HG02623 (cell line): Measurements from ENCODE around the gene IFI30.

Experiments
- ATAC-seq: cut with Tn5 transposase; IDR thresholded peaks from one replicate; pipeline ENCODE4 v1.9.1; 2021; ENCODE audit warnings: moderate library complexity; ENCODE audit not compliant: unreplicated experiment

The IFI30 gene

DNA sequence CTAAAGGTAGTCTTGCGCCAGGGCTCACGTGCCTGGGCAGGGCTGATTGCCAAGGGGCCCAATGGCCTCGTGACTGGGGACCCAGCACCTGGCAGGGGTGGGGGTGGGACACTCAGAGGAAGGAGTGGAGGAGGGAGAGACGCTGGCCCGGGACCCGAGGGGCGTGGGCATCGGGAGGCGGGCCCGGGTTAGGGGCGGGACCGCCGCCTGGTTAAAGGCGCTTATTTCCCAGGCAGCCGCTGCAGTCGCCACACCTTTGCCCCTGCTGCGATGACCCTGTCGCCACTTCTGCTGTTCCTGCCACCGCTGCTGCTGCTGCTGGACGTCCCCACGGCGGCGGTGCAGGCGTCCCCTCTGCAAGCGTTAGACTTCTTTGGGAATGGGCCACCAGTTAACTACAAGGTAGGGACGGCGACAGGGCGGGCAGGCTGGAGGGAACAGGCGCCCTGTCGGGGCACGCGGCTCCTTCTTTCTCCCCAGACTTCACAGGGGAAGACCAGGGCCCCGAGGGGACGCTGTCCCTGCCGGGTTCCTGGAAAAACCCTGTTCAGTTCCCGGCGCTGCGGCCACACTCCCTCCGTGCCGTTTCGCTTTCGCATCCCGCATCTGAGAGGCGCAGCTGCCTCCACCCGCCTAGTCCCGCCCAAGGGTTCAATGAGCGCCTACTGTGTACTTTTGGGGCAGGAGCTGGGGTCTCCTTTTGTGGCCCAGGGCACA, at the start of gene IFI30:
Gene IFI30 (plus strand): TSS at position 242 of the 717 bp plus-strand sequence. CDS start 29 bp downstream, at position 271.
- peak; percentile 44 for ATAC-seq

DNA sequence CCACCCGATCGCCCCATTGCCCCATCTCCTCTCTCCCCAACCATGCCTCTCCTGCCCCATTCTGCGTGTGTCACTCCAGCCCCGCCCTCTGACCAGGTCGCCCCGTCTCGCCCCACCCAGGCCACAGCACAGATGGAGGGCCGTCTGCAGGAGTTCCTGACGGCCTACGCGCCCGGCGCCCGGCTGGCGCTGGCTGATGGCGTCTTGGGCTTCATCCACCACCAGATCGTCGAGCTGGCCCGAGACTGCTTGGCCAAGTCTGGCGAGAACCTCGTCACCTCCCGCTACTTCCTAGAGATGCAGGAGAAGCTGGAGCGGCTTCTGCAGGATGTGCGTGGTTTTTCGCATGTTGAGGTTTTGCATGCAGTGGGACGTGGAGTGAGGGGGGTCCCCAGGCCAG, 49.8 kb upstream of the IFI30 start:
- no peak for ATAC-seq

DNA sequence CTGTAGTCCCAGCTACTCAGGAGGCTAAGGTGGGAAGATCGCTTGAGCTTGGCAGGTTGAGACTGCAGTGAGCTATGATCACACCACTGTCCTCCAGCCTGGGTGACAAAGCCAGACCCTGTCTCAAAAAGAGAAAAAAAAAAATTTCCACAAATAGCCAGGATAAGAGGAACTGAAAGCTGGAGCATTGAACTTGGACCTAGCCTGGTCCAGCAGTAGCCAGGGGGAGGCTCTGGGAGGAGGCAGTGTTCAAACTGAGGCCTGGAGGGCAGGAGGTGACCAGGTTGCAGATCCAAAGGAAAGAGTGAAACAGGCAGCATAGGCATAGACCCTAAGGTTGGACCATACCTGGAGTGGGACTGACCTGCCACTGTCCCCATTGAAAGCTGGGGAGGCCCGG, 47.5 kb upstream of the IFI30 start:
- no peak for ATAC-seq

DNA sequence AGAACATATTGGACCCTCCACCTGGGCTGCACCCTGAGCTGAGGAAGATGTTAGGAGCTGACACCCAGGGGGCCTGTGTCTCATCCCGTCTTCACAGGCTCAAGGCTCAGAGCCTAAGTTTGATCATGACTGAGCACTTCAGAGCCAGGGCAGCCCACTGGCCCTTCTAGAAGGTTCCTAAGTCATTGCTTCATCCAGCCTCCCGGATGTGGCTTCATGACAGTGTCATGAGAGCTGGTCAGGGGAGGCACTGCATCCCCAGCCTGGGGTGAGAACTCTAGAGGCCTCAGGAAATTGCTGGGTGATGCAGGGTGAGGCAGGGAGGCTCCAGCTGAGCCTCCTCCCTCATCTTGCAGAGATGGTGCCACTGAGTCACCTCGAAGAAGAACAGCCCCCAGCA, 45.6 kb upstream of the IFI30 start:
- ATAC-seq = no peak

DNA sequence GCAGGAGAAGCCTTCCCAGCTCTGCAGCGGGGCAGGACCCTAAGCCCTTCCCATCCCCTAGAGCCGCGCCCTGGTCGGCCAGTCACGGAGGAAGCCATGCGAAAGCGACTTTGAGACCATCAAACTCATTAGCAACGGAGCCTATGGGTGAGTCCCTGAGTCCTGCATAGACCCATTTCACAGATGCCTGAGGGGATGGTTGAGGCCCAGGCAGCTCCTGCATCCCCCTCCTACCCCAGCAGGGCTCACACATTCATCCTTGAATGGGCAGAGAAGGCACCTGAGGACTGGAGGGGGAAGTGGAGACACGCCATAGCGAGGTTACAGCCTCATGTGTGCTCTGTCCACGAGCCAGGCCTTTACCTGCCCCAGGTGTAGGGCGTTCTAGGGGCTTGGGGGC, 44.8 kb upstream of the IFI30 start:
- no peak for ATAC-seq

DNA sequence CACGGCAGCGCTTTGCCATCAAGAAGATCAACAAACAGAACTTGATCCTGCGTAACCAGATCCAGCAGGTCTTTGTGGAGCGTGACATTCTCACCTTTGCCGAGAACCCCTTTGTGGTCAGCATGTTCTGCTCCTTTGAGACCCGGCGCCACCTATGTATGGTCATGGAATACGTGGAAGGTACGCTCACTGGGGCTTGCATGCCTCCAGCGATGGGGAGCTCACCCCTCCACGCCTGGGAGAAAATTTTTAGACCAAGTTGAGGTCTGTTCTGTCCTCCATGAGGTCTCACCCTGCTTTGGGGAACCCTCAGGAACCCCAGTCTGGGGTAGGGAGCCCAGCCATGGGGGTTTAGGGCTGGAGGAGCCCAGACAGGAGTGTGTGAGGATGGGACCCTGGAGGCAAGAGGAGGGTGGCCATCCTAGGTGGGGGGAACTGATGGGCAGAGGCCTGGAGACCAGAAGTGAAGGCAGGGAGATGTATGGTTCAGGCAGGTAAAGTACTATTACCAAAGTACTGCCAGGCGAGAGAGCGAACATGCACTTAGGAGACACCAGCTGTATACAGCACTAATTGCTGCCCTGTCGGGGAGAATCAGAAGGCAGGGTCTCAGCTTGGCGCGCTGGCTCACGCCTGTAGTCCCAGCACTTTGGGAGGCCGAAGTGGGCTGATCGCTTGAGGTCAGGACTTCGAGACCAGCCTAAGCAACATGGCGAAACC, 42.9 kb upstream of the IFI30 start:
- ATAC-seq = no peak

DNA sequence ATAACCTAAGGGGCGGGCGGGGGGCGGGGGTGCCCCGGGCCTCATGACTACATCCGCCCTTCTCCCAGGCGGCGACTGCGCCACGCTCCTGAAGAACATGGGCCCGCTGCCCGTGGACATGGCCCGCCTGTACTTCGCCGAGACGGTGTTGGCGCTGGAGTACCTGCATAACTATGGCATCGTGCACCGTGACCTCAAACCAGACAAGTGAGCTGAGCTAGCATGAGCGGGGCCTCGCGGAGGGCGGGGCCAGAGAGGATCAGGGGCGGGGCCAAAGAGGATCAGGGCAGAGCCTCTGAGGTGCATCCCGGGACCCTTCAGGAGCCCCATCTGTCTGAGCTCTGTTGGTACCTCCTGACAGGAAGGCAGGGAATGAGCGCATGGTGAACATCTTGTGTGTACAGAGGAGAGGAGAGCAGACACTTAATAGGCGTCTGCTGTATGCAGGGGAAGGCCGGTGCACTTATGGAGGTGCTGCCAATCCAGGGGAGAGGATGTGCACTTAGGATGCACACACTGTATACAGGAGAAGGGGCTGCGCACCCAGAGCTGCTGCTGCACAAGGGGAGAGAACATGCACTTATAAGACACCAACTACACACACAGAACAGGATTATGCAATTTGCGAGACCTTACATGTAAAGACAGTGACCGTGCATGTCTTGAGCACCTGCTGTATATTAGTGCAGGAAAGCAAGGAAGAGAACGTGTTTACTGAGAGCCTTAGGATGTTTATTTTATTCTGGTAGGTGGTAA, 41.6 kb upstream of the IFI30 start:
- ATAC-seq = no peak

DNA sequence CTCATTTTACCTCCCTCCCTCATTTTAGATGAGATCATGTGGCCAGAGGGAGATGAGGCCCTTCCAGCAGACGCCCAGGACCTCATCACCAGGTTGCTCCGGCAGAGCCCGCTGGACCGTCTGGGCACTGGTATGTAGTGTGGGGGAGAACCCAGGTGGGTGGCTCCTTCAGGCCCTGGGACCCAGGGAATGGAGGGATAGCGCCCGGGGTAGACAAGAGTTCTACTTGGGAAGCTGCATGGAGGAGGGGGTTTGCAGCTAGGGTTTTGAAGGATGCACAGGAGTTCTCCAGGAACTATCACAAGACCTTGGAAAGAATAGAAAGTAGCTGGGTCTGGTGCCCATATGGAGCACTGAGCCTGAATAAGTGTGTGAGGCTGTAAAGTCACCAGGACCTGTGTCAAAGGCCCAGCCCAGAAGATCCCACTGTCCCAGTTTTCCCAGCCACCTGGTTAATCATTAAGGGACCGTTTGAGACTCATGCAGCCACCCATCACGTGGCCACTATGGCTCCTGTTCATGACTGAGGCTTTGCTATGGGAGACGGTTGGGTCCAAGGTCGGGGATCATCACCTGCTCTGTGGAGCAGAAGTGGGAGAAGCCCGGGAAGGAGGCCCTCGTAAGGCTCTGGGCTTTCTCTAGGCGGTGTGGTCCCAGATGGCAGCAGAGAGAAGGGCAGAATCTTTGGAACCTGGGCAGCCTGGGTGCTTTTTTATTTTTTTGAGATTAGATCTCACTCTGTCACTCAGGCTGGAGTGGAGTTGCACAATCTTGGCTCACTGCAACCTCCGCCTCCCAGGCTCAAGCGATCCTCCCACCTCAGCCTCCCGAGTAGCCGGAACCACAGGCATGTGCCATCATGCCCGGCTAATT, 37.7 kb upstream of the IFI30 start:
- ATAC-seq = no peak

DNA sequence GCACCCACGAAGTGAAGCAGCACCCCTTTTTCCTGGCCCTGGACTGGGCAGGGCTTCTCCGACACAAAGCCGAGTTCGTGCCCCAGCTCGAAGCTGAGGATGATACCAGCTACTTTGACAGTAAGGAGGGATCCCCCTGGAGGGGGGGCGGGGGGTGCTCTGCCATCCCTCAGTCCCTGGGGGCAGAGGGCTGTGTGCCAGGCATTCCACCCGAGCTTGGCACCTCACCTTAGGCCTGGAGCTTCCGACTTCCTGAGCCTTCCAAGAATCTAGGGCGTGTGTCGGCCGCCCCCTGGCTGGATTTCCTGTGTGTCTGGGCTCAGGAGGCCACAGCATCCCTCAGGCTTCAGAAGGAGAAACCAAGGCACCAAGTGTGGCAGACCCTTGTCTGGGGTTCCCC, 36.4 kb upstream of the IFI30 start:
- ATAC-seq = no peak

DNA sequence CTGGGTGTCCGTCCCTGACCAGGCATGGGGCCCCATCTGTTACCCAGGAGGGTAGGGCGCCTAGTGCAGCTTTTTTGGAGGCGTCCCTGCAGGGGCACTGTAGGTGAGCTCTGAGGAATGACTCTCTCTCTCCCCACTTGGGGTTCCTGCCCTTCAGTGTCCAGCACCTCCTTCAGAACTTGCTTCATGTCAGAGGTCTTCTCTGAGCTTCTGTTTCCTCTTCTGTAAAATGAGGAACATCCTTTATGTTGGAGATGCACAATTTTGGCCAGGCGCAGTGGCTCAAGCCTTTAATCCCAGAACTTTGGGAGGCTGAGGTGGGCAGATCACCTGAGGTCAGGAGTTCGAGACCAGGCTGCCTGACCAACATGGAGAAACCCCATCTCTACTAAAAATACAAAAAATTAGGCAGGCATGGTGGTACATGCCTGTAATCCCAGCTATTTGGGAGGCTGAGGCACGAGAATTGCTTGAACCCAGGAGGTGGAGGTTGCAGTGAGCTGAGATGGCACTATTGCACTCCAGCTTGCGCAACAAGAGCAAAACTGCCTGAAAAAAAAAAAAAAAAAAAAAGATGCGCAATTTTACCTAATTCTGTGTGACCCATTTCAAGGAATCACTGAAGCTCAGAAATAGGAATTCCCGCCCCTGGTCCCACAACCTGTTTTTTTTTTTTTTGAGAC, 35.8 kb upstream of the IFI30 start:
- ATAC-seq = no peak

DNA sequence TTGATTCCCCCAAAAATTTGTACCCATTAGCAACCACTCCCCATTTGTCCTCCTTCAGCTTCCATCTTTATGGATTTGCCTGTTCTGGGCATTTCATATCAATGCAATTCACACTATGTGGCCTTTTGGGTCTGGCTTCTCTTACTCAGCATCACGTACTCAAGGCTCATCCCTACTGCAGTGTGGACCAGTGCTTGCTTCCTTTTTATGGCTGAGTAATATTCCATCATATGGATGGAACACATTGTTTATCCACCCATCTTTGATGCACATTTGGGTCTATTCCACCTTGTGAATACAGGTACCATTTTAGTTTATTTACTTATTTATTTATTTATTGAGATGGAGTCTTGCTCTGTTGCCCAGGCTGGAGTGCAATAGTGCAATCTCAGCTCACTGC, 33.1 kb upstream of the IFI30 start:
- no peak for ATAC-seq

DNA sequence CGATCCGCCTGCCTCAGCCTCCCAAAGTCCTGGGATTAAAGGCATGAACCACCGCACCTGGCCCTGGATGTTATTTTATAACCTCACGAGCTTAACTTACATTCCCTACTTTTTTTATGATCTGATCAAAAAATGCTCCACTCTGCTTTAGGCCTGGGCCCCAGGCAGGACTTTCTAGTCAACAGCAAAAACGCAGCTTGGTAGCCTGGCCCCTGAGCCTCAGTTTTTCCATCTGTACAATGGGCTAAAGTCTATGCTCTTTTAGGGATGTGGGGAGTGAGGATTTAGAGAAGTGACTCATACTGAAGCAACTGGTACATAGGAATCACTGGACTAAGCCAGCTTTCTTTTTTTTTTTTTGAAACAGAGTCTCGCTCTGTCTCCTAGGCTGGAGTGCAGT, 32.6 kb upstream of the IFI30 start:
- no peak for ATAC-seq

DNA sequence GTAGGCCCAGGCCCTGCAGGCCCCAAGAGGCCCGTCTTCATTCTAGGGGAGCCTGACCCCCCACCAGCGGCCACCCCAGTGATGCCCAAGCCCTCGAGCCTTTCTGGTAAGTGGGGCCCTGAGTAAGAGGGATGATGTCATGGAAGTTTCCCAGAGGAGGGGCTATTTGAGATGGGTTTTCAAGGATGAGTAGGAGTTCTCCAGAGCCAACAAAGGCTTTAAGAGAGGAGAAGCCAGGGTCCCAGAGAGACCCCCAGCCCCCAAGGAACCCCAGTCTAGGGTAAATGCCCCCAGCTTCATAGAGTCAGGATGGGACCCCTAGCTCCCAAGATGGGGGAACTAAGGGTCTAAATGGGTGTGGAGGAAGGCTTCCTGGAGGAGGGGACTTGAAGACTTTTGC, 29.7 kb upstream of the IFI30 start:
- ATAC-seq = no peak

DNA sequence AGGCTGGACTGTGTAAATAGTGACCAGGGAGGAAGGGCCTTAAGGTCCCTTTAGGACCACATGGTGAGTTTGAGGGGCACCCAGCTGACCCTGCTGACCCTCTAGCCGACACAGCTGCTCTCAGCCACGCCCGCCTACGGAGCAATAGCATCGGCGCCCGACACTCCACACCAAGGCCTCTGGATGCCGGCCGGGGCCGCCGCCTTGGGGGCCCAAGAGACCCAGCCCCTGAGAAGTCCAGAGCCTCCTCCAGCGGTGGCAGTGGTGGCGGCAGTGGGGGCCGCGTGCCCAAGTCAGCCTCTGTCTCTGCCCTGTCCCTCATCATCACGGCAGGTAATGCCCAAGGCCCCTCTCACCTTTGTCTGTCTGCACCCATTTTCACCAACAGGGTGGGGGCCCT, 29.3 kb upstream of the IFI30 start:
- ATAC-seq = no peak

DNA sequence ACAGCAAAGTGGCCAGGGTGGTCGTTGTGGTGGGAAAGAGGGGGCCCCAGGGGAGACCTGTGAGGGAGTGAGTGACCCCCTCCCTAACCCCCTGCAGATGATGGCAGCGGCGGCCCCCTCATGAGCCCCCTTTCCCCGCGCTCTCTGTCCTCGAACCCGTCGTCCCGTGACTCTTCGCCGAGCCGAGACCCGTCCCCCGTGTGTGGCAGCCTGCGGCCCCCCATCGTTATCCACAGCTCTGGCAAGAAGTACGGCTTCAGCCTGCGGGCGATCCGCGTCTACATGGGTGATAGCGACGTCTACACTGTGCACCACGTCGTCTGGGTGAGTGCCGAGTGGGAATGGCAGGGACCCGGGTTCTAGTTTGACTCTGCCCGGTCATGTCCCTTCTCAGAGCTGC, 28.7 kb upstream of the IFI30 start:
- ATAC-seq = no peak

DNA sequence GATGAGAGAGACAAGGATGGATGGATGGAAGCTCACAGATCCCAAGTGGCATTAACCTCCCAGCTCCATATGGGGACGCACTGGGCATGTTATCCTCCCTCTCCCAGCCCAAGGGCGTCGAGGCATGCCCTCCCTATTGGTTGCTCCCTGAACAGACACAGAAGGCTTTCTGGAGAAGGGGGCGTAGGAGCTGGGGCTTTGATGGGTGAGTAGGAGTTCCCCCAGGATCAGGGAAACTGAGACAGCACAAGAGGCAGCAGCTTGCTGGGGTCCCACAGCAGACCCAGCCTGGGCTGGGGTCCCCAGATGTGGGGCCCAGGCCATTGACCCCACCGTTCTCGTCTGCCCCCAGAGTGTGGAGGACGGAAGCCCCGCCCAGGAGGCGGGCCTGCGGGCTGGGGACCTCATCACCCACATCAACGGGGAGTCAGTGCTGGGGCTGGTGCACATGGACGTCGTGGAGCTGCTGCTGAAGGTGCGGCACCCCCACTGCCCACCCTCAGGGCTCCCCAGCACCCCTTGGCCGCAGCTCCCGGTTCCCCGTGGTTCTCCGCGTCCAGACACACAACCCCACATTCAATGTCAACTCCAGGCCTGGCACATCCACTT, 28.1 kb upstream of the IFI30 start:
- ATAC-seq = no peak

DNA sequence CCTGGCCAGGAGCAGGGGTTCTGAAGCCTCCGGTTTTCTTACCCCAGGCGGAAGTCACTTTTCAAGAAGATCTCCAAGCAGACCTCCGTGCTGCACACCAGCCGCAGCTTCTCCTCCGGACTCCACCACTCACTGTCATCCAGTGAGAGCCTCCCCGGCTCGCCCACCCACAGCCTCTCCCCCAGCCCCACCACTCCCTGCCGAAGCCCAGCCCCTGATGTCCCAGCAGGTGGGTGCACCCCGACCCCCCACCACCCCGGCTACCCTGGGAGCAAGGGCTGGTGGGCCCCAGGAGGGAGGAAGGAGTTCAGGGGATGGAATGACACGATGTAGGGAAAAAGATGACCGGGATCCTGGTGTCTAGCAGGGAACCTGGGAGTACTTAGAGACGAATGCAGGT, 26.2 kb upstream of the IFI30 start:
- no peak for ATAC-seq

DNA sequence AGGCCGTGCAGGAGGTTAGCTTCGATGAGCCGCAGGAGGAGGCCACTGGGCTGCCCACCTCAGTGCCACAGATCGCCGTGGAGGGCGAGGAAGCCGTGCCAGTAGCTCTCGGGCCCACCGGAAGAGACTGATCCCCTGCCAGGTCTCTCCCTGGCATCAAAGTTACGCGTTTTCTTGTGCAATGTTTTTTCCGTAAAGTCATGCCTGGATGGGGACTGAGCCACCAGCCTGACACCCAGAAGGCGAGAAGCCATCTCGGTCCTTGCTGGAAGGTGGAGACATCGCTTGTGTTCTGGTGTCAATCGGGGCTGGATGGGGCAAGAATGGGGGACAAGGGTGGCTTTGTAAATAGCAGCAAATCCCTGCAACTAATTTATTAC, 24.0 kb upstream of the IFI30 start:
- no peak for ATAC-seq

DNA sequence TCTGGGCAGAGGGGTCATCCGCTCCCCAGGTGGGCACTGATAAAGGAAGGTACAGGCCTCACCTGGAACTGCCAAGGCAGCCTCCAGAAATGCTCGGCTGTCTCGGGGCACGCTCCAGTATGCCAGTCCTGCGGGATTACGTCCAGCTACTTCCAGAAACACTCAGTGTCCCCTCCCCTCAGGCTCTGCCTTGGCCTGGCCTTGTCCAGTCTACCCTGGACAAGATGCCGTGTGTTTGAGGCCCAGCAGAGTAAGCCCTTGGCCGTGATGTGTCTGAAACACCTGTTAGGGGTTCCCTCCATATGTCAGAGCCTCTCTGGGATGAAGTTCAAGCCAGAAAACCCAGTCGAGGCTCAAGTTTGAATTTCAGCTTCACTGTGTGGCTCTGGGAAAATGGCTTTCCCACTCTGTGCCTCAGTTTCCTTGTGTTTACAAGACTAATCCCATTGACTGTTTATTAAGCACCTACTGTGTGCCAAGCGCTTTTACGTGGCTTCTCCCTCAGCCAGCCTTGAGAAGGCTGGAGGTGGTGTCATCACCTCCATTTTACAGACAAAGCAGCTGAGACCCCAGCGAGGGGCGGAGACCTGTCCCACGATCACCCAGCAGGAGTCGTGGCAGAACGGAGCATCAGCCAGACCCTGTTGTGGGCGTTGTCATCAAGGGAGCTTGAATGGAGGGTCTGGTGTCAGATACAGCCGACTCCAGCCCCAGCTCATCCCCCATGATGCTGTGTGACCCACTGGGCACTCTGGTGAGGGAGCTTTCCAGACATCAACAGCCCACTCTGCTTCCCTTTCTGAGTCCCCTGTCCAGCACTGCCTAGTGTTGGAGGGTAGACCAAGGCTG, 22.6 kb upstream of the IFI30 start:
- ATAC-seq = no peak
